HG02885 (cell line): ENCODE data around the gene CFAP61.
"Not testable (repeated sequence)": the region's sequence is repeated elsewhere in the genome, so short reads cannot be mapped to it uniquely, and the experiment has no call there.

ENCODE experiments used
- ATAC-seq: cut with Tn5 transposase; IDR thresholded peaks from one replicate; pipeline ENCODE4 v1.9.1; 2021; ENCODE audit warnings: mild to moderate bottlenecking; ENCODE audit not compliant: unreplicated experiment, poor library complexity

CFAP61 gene

GRCh38 chr20:20206788-20207187, 154.5 kb downstream of the CFAP61 start:
- ATAC-seq = peak; percentile 53

- no peak for ATAC-seq
Measured at GRCh38 chr20:20207291-20207690, 155.0 kb downstream of the CFAP61 start.

- peak; percentile 77 for ATAC-seq
Measured at GRCh38 chr20:20207872-20208271, 155.5 kb downstream of the CFAP61 start.

GRCh38 chr20:20209684-20210083, 157.4 kb downstream of the CFAP61 start:
- no peak for ATAC-seq

- ATAC-seq = no peak
Measured at GRCh38 chr20:20210327-20210726, 158.0 kb downstream of the CFAP61 start.

GRCh38 chr20:20210943-20211273, 158.6 kb downstream of the CFAP61 start:
- no peak for ATAC-seq

GRCh38 chr20:20211274-20211987, 159.1 kb downstream of the CFAP61 start:
- ATAC-seq = no peak

- no peak for ATAC-seq
Measured at GRCh38 chr20:20211988-20212518, 159.7 kb downstream of the CFAP61 start.

GRCh38 chr20:20212675-20213096, 160.4 kb downstream of the CFAP61 start:
- no peak for ATAC-seq

GRCh38 chr20:20213526-20214121, 161.3 kb downstream of the CFAP61 start:
- ATAC-seq = no peak

- ATAC-seq = no peak
Measured at GRCh38 chr20:20214757-20215275, 162.5 kb downstream of the CFAP61 start.

- no peak for ATAC-seq
Measured at GRCh38 chr20:20215976-20216727, 163.8 kb downstream of the CFAP61 start.

GRCh38 chr20:20216941-20217340, 164.6 kb downstream of the CFAP61 start:
- no peak for ATAC-seq

- ATAC-seq = no peak
Measured at GRCh38 chr20:20217621-20218020, 165.3 kb downstream of the CFAP61 start.

GRCh38 chr20:20218106-20218505, 165.8 kb downstream of the CFAP61 start:
- ATAC-seq = not testable (repeated sequence)

GRCh38 chr20:20219016-20219415, 166.7 kb downstream of the CFAP61 start:
- no peak for ATAC-seq

- no peak for ATAC-seq
Measured at GRCh38 chr20:20220134-20220533, 167.8 kb downstream of the CFAP61 start.

GRCh38 chr20:20223981-20224380, 171.6 kb downstream of the CFAP61 start:
- ATAC-seq = no peak

GRCh38 chr20:20224806-20225205, 172.5 kb downstream of the CFAP61 start:
- ATAC-seq = no peak

GRCh38 chr20:20225325-20226043, 173.2 kb downstream of the CFAP61 start:
- ATAC-seq = no peak
